HK-2 (cell line): ENCODE results near the gene C19orf12.
A peak's percentile ranks its signal among the peaks of the same experiment; 100 is the strongest.
"Not testable (repeated sequence)": the region's sequence is repeated elsewhere in the genome, so short reads cannot be mapped to it uniquely, and the experiment has no call there.

Experiments used
- DNase-seq: peaks from one replicate; pipeline ENCODE4 v3.0.0-alpha.2; 2018; ENCODE audit not compliant: unreplicated experiment

Gene C19orf12

DNA sequence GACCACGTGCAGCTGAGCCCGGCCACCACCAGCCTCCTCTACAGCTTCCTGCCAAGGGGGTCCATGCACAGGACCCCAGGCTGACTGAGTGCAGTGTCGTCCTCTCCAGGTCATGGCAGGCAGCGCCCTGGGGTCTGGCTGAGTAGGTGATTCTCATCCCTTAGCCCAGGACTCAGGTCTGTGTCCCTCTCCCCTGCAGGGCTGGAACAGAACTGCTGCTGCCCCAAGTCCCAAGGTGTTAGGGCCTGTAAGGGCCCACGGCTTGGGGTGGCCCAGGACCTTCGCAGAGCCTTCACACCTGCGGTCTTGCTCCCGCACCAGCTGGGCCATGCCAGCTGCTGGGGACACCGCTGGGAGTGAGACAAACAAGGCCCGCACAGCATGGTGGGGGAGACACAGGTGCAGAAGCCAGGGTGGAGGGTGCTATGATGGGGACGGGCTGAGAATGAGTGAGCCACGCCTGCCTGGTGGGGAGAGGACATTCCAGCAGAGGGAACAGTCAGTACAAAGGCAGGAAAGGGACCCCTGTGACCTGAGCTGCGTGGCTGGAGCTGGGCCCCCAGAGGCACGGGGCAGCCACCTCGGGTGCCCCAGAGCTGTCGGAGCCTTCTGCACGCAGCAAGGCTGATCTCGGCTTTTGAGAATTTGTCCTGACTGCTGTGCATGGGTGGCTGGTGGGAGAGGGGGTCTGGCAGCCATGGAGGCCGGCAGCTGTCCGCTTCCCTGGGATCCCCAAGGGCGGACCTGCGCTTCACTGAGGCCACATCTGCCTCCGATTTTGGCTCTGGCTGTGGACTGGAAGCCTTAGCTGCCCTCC lies 37.9 kb downstream of the C19orf12 start:
- no peak for DNase-seq

DNA sequence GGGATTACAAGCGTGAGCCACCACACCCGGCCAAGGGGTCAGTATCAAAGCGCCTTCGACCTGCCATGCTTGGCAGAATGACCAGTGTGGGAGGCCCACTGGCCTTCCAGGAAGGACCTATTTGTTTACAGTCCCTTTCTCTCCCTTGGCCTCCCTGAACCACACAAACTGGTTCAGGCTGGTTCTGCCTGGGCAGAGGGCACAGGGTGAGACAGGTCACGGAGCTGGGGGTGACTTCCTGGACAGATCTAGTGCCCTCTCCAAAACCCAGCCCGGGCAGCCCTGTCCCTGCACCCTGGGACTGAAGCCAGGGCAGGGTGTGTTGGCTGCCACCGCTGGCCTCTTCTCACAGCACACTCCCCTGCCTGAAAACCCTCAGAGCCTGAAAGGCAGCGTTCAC lies 38.5 kb downstream of the C19orf12 start:
- DNase-seq, result no peak

DNA sequence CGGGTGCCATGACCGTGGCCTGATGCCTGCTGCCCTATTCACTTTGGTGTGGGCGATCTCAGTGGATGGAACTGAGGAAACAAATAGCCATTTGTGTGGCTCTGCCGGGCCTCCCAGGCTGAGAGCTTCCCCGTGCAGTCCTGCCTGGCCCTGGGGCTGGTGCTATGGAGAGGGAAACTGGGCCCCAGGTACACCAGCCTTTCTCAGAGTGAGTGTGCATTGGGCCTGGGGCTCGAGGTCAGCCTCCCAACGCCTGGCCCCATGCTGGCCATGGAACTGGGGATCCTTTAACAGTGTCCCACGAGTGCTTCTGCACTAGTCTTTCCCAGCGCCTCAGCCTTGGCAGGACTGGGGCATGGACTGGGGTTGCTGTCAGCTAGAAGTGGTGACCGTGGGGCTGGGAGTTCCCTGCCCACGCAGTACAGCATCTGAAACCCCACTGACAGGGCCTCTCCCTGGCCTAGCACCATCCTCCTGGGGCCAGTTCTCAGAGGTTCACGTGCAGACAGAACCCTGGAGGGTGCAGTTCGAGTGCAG lies 39.3 kb downstream of the C19orf12 start:
- DNase-seq, result no peak

DNA sequence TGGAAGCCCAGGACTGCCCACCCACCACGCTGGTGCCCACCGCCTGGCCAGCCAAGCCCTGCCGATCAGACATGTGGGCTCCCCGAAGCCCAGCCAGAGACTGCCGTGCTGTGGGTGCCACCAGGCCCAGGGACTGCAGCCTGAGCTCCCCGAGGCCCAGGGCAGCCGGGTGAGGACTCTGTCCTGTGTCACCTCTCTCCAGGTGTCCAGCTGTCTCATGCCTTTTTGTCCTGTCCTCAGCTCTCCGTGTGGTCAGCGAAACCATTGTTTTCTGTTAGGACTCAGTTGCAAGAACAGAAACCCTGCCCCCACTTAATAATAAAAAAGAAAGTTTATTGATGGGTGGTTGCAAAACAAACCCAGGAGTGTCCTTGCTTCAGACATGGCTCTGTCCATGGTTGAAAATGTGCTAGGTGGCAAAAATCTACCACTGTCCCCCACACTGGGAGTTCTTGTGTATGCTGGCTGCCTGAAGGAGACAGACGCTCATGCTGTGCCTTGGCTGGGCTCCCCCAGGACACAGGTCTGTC lies 39.9 kb downstream of the C19orf12 start:
- DNase-seq, result no peak

DNA sequence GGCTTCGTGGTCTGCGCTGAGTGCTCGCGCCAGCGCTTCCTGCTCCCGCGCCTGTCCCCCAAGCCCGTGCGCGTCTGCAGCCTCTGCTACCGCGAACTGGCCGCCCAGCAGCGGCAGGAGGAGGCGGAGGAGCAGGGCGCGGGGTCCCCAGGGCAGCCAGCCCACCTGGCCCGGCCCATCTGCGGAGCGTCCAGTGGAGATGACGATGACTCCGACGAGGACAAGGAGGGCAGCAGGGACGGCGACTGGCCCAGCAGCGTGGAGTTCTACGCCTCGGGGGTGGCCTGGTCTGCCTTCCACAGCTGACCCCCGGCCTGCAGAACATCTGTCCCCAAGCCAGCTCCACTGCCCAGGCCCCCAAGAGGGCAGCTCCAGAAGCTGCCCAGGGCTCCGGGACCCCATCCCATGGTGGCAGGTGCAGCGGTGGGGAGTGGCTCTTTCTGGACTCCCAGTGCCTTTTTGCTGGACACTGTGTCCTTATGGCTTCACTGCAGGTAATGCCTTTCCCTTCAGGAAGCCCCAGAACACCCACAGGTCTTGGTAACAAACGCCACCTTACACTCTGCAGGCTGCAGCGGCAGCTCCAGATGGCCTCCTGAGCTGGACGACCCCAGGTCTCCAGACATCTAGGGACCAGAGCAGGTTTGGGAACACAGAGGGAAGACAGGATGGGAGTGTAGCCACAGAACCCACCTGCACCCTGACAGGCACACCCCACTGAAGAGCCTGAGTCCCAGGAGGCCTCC lies 40.5 kb downstream of the C19orf12 start:
- no peak for DNase-seq

DNA sequence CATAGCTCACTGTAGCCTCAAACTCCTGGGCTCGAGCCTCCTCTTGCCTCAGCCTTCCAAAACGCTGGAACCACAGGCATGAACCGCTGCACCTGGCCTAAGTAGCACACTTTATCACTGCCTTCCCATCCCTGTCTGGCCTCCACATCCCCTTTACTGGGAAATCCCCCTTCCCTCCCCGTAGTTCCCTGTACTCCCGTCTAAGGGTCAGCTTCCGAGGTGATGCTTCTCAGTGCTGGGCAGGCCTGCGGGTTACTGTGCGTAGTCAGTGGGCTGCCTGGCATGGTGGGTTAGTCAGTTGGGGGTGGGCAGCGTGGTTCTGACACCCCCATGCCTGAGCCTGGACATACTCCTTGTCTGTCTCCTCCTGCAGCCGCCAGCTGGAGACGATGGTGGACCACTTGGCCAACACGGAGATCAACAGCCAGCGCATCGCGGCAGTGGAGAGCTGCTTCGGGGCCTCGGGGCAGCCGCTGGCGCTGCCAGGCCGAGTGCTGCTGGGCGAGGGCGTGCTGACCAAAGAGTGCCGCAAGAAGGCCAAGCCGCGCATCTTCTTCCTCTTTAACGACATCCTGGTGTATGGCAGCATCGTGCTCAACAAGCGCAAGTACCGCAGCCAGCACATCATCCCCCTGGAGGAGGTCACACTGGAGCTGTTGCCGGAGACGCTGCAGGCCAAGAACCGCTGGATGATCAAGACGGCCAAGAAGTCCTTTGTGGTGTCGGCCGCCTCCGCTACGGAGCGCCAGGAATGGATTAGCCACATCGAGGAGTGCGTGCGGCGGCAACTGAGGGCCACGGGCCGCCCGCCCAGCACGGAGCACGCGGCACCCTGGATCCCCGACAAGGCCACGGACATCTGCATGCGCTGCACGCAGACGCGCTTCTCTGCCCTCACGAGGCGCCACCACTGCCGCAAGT lies 41.4 kb downstream of the C19orf12 start:
- DNase-seq, result no peak

DNA sequence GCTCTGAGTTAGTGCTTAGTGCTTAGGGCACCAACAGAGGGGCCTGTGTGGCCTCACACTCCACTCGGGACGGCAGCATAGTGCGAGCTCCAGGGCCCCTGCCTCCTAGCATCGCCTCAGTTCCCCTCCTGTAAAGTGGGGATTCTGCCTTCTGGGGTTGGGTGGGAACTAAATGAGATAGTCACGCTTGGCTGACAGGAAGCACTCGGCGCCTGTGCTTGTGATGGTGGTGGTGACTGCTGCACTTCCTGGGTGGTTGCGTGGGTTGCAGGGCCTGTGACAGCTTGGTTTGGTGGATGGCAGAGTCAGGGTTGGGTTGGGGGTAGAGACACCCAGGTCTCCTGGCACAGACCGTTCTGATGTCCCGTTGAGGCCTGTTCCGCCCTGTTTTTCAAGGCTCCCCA lies 42.1 kb downstream of the C19orf12 start:
- DNase-seq, result no peak

DNA sequence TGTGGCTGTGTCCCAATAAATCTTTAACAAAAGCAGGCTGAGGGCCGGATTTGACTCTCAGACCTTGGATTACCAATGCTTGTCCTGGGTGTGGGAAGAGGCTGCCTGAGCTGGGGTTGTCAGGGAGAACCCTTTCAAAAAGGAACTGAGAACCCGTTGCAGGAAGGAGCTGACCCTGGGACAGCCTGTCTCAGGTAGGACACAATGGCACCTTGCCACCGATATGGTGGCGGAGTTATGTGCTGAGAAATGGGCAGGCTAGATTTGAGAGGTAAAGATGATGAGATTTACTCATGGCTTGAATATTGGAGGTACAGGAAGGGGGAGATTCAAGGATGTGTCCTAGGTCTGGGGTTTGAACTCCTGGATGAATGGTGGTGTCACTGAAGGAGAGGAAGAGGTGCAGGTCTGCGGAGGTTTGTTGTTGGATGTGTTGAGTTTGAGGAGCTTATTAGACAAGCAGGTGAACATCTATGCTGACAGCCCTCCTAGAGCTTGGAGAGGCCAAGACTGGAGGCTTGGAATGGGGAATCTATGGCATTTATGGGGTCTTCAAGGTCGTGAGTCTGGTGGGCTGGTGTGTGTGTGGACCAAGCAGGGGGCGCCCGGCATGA lies 42.6 kb downstream of the C19orf12 start:
- DNase-seq, result no peak

DNA sequence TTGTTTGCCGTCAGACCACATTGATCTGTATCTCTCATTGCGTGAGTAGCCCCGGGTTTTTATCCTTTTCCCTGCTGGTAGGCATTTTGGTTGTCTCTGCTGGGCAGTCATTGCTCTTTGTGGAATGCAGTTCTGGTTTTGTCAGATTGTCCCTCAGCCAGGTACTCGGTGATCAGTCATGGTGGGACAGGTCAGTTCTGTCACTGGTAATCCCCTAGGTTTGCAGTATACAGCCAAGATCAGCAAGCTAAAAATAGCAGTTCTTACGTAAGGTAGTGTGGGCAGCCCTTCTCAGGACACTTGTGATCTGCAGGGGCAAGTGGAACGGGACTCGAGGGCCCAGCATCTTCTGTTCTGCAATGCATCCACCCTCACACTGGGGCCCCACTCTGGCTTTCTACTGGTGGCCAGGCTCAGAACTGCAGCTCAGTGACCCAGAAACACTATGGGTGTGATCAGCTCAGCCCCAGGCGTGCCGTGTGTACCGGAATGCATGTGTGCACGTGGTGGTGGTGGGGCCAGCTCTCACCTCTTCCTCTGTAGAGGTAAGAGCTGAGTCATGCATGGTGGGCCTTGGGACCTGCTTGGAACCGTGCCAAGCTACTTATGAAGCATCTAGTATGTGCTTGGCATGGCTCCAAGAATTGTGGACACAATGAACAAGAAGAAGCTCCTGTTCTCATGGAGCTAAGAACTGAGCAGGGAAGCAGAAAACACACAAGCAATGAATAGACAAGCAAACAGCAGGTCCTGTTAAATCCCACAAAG lies 43.5 kb downstream of the C19orf12 start:
- no peak for DNase-seq

DNA sequence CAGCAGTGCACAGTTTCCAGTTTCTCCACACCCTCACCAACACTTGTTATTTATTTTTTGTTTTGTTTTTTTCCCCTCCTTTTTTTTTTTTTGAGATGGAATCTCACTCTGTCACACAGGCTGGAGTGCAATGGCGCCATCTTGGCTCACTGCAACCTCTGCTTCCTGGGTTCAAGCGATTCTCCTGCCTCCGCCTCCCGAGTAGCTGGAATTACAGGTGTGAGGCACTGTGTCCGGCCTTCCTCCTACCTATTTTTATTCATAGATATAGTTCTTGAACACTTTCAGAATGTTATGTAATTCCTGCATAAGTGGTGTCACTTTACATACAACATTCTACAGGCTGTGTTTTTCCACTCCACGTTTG lies 44.1 kb downstream of the C19orf12 start:
- DNase-seq, result not testable (repeated sequence)

DNA sequence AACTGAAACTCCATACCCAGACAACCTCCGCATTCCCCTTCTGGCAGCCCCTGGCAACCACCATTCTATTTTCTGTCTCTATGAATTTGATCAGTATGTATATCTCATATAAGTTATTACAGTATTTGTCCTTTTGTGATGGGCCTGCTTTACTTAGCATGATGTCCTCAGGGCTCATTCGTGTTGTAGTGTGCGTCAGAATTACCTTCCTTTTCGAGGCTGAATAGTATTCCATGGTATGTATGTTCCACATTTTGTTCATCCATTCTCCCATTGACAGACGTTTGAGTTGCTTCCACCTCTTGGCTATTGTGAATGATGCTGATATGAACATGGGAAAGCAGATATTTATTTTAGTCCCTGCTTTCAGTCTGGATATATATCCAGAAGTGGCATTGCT lies 44.8 kb downstream of the C19orf12 start:
- DNase-seq, result no peak

DNA sequence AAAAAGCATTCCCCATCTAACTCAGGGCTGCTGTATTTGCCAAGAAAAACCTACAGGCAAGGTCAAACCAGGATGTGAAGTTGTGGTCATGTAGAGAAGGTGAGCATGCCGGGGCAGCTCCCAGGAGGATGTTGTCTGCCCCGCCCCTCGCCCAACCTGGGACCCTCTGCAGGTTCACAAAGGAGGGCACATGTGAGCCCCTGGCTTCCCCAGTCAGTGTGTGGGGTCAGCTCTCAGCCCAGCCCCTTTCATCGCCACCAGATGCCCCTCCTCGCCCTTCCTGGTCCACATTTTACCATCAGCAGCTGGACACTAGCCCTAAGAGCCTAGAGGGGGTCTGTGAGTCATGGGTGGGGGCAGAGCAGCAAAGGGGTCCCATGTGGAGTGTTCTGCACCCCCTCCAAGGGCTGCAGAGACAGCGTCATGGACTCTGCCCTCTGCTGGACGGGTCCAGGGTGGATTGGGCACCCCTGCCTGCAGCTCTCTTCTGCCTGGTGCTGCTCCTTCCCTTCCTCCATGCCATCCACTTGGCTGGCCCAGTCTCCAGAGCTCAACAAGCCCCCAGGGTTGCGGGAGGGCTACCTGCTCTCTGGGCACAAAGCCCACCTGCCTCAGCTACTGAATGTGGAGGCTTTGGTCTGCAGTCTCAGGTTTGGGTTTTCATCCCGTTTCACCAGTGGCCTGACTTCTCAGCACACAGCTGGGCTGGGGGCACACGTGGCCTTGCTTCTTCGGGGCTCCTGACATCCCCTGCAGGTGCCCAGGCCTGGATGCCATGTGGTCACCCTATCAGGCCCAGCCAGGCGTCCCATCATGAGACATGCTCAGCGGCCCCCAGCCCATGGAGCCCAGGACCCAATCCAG lies 46.1 kb downstream of the C19orf12 start:
- DNase-seq, result no peak

DNA sequence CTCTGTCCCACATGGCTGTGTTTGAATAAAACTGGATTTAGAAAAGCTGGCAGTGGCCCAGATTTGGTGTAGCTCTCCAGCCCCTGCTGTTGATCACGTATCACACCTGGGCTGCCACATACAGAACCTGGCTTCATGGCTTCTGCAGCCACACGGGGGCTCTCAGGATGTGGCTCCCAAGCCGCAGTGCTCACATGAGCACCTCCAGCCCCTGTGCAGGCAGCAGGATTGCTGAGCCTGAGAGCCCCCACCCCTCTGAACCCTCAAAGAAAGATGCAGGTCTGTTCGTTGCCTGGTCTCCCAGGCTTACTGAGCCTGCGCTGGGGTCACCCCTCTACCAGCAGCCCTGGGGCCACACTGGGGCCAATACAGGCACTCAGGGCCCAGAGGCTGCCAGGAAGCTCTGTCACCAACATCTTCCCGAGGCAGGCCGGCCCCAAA lies 47.1 kb downstream of the C19orf12 start:
- no peak for DNase-seq

DNA sequence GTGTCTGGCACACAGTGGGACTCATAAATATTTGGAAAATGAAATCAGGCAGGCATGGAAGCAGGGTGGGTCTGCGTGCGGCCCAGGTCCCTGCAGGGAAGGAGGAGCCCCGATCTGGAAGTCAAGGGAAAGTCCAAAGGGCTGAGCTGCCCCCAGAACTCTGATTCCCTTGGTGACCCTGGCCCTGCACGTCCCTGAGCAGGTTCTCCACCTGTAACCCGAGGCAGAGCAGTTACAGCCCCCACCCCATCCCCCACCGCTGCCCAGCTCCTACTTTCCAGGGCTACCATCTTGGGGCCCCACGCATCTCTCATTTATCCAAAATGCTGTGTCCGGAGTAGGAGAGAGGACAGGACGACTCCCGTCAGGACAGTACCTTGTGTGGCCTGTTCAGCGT lies 47.7 kb downstream of the C19orf12 start:
- DNase-seq, result no peak

DNA sequence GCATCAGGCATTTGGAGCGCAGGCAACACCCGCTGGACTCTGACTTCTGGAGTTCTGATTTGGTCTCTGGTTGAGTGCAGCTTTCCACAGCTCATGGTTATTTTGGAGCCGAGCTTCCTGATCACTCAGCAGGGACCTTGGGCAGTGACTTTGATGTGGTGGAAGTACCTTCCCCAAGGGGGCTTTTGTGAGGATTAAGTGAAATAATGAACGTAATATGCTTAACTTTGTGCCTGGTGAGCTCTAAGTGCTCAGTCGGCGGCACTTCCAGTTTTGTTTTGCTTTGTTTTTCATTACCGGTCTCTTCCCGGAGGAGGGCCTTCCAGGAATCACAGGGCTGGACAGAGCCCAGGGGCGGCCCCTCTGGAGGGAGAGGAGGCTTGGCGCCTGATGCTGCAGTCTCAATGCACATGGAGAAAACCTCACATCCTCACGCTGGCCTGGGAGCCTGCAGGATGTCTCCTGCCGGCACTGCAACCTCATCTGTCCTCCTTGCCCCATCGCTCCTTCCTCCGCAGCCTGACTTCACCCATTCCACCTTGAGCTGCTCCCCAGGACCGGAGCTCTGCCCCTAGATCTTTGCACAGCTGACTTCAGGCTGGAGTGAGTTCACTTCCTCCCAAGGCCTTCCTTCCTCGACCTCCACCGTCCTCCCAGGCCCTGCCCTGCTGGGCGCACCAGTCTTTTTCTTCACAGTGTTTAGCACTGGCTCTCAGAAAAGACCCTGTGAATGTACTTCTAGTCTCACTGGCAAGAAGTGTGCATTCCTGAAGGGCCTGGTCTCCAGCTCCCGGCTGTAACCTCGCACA lies 48.3 kb downstream of the C19orf12 start:
- DNase-seq, result no peak

DNA sequence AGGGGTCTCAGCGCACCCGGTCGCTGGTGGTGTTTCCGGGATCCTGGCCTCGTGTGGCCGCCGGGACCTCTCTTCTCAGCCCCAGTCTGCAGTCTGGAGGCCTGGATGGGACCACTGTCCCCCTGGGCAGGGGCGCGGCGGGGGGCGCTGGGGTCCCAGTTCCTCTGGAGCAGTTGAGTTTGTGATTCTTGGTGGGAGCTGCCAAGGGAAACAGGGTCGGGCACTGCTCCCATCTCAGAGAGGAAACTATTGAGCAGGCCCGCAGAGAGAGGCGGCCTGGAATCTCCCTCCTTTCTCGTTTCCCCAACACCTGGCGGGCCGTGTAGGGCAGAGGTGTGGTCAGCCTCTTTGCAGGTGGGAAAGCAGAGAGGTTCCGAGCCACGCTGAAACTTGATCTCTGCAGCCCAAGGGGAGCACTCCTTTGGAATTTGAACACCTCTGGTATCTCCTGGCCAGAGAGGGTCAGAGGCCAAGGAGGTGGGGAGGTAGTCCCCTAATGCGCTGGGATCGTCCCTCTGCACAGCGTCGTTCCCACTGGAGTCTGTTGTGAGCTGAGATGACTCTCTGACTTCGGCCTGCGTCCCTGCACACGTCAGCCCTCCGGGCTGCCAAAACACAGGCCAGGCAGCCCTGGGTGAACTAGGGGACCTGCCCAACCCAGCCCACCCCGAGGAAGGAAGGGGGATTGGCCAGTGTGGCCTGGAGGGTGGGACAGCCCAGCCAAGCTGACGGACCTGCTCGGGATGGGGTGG lies 49.1 kb downstream of the C19orf12 start:
- no peak for DNase-seq

DNA sequence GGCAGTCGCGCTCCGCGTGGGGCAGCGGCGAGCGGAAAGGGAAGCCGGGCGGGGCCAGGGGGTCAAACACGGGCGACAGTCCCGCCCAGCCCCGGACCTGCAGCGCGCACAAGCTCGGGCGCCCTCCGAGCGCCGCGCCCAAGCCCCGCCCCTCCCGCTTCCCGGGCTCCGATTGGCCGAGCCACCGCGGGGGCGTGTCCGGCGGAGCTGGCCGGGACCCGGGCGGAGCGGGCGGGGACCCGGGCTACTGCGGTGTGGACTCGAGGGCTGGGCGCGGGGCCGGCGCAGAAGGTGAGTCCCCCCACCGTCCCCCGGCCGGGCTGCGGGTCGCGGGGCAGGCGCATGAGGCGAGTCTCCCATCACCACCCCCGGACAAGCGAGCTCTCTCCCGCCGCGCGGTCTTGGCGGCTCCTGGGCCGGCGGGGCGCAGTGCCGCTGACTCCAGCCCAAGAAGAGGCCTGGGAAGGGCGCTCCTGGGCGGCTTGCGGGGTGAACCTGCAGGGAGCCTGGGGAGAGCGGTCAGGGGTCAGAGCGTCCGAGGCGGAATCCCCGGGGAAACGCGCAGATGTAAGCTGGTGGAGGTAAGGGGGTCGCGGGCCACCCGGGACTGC lies 49.7 kb downstream of the C19orf12 start, which contains the start of gene PLEKHF1:
Gene PLEKHF1, plus strand, starts transcription at position 247 of the 611 bp plus-strand sequence. CDS start 8,379 bp downstream, outside the sequence.
- peak; percentile 85 for DNase-seq
